NCI-H2171 (cell line): ENCODE measurements around the gene MRPL1.
"Not testable (repeated sequence)": the region's sequence is repeated elsewhere in the genome, so short reads cannot be mapped to it uniquely, and the experiment has no call there.

Experiments
- DNase-seq: peaks from one replicate; lab custom pipeline; 2025; lab: John Stamatoyannopoulos, UW

MRPL1 gene

DNA sequence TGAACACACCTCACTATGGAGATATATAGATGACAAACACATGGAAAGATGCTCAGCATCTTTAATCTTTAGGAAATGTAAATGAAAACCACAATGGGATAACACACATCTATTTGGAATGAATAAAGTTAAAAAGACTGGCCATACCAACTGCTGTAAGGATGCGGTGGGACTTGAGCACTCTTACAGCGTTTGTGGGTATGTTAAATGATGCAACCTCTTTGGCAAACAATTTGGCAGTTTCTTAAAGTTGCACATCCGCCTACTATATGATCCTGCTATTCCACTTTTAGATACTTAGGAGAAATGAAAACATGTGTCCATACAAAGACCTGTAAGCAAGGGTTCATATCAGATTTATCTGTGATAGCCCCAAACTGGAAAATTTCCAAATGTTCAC lies 50.7 kb downstream of the MRPL1 start:
- DNase-seq, result no peak

DNA sequence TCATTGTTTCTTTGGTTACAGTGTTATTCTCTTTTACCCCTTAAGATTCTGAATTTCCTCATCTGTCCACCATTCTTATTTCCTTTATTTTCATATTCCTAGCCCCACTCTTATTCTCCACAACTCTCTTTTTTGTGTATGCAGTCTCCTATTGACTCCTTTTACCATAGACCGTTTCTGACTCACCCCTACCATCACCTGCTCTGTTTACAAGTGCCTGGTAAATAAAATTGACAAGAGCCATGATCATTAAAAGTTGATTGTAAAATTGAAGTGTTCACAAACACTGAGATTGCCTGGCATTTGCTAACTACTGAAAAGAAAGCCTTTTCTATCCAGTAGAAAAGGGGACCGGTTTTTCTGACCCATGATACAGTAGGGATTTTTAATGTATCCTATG lies 54.4 kb downstream of the MRPL1 start:
- DNase-seq, result no peak

DNA sequence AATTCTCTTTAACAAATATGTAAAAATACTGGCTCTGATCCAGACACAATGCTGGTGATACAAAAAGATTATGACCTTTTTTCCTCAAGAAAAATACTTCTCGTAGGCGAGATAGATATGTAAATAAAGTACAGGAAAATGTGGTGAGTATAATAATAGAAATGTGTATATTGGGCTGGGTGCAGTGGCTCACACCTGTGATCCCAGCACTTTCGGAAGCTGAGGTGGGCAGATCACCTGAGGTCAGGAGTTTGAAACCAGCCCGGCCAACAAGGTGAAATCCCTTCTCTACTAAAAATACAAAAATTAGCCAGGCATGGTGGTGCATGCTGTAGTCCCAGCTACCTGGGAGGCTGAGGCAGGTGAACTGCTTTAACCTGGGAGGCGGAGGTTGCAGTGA lies 55.0 kb downstream of the MRPL1 start:
- DNase-seq, result no peak

DNA sequence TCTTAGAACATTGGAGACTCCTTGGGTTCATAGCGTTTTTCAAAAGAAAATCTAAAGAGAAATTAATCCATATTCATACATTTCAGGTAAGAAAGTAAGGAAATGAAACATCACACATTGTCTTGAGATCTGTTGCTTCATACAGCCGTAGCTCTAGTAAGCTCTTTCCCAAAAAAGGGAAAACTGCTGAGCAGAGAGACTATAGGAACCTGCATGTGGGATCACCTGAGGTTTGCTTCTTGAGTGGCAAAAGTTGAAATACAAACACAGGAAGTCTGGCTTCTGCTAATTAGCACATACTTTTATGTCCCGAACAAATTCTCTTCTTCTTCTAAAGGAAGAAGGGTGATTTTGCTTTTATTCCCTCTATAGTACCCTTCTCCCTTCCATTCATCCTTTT lies 57.7 kb downstream of the MRPL1 start:
- no peak for DNase-seq

DNA sequence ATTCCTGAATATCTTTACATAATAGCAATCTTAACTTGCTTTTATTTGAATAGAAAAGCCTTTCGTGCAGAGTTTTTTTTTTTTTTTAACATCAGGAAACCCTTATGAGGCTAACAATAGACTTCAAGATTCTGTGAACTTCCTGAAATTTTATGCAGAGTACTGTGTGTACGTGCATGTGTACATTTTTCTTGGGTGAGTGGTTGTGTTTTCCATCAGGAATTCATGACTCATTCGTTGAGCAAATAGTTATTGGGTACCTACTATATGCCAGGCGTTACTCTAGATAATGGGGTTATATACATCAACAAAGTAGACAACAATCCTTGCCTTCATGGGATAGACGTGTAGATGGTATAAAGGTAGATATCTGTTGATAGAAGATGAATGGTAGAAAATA lies 59.1 kb downstream of the MRPL1 start:
- DNase-seq, result no peak

DNA sequence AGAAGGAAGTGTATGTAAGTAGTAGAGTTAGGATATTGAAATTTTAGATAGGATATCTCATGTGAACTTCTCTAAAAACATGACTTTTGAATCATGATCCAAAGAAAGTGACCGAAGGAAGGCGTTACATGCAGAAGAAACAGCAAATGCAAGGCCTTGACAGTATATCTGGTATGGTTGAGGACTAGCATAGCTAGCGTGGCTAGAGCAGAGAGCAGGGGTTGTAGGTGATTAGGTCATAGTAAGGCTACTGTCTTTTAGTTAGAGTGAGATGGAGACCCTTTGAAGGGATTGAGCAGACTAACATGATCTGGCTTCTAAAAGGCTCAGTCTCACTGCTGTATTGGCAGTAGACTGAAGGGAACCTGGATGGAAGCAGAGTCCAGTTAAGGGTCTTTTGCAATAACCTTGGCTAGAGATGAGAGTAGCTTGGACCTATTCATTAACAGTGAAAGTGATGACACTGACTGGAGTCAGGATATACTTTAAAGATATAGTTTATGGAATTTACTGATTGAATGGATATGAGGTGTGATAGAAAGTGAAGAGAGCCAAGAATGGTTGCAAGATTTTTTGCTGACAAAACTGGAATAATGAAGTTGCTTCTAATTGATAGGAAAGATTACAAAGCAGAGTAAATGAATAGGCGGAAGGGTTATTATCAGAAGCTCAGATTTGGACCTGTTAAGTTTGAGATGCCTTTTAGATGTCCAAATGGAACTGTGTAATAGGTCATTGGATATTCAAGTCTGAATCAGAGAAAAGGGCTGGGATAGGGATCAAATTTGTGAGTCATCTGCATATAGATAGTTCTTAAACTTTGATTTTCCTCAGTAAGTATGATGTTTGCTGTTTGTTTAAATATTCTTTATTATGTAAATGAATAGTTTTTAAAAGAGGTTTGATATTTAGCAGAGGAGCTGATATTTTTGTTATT lies 59.8 kb downstream of the MRPL1 start:
- no peak for DNase-seq

DNA sequence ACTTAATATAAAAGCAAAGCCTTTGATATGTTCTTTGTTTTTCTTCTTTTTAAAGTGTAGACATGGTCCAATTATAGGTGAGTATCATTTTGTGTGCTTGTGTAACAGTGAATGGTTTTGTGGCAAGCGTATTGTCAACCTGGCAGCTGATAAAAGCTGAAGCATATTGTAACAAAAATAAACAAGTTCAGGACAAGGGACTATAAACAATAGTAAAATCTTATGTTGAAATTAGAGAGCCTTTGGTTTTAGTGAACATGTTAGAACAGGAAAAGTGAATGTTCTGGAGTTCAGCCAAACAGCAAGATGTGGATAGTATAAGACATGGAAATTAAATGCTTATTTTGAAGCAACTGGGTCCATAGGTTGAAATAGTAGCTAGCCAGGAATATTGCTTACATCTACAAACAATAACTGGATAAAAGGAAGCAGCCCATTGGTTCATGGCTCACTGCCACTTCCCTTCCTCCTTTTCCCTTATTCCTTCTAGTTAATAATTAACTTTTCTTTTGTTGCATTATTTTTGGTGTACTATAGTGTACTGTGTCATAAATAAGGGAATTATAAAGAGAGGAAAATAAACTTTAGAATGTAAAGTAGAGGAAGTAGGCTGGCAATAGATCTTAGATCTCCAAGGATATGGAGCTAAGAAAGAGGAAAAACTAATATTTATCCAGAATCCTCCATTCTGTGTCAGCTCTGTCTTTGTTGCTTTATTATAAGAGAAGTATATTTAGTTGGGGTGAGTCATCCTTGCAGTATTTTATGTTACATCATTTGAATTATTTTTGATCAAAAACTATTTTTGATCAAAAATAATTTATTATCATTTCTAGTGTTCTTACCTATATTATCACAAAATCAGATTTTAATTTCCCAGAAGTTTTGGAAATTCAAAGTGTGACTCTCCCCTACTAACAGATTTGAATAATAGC lies 65.6 kb downstream of the MRPL1 start:
- no peak for DNase-seq

DNA sequence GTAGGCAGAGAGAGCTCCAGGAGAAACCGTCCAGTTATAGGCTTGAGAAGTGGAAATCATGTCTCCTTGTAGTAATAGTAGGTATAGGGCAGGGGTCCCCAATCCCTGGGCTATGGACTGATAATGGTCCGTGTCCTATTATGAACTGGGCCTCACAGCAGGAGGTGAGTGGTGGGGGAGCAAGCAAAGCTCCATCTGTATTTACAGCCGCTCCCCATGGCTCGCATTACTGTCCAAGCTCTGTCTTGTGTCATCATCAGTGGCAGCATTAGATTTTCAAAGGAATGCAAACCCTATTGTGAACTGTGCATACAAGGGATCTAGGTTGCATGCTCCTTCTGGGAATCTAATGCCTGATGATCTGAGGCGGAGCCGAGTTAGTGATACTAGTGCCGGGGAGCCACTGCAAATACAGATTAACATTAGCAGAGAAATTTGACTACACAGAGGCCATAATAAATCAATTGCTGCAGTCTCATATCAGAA lies 67.6 kb downstream of the MRPL1 start:
- no peak for DNase-seq

DNA sequence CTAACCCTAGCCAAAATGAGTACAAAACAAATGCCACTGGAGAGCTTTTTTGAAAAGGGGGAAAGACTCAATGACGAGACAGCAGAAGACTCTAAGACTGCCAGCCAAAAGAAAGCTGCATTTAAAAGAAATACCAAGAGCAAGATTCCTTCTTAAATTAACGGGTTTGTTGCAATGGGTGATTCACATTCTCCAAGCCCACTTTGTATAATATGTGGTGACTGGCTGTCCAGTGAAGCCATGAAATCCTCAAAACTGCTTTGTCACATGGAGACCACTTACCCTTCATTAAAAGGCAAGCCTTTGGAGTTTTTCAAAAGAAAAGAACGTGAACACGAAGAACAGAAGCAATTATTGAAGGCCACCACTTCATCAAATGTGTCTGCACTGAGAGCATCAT lies 68.2 kb downstream of the MRPL1 start:
- DNase-seq, result no peak

DNA sequence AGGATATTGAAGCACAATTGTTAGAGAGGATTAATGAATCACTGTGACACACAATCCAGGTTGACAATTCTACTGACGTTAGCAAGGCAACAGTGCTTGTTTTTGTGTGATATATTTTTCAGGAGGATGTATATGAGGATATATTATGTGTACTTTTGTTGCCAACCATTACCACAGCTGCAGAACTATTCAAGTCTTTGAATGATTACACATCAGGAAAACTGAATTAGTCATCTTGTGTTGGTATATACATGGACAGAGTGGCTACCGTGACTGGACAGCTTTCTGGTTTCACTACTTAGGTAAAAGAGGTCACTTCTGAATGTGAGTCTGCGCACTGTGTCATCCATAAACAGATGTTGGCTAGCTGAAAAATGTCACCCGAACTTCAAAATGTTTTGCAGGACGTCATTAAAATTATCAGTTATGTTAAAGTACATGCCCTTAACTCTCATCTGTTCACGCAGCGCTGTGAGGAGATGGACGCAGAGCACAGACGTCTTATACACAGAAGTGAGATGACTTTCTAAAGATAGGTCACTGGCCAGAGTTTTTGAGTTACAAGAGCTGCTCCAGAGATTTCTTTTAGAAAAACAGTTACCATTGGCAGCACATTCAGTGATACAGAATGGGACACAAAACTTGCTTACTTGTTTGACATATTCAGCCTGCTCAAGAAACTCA lies 69.0 kb downstream of the MRPL1 start:
- no peak for DNase-seq

DNA sequence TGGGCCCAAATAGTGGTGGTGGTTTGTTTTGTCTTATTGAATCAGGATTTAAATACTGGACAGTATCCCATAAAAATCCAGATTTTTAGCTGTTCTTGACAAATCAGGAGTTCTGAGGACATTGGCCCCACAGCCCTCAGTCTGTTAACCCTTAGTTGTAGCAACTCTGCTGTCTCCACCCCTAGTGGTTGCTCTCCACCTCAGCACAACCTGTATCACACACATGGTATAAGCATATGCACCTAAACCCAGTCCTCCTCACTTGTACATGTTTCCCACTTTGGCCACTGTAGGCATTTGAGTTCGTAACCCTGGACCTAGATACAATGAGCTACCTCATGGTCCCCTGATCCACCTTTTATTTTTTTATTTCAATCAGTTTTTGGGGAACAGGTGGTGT lies 75.9 kb downstream of the MRPL1 start:
- no peak for DNase-seq

DNA sequence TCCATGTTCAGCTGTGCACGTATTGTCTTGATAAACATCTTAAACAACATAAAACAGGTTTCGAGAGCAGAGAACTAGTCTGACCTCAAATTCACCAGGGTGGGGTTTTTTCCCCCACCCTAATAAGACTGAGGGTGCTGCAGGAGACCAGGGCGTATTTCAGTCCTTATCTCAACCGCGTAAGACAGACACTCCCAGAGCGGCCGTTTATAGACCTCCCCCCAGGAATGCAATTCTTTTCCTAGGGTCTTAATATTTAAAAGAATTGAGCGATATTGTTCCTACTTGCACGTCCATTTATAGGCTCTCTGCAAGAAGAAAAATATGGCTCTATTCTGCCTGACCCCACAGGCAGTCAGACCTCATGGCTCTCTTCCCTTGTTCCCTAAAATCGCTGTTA lies 83.3 kb downstream of the MRPL1 start:
- DNase-seq, result not testable (repeated sequence)

DNA sequence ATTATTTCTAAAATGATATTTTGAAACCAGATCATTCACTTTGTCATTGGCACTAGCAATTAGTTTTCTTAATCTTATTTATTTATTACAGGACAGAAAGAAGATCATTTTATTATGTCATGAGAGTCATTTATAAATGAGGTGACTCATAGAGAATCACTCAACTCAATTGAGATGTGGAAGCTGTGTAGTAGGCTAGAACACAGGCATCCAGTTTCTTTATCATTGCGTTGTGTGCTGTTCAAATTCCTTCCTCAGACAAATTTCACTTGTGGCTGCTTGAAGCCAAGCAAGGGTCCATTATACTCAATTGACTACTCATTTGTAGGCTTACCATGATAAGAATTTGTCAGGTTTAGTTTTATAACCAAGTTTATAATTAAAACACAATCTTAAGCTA lies 87.6 kb downstream of the MRPL1 start:
- no peak for DNase-seq

DNA sequence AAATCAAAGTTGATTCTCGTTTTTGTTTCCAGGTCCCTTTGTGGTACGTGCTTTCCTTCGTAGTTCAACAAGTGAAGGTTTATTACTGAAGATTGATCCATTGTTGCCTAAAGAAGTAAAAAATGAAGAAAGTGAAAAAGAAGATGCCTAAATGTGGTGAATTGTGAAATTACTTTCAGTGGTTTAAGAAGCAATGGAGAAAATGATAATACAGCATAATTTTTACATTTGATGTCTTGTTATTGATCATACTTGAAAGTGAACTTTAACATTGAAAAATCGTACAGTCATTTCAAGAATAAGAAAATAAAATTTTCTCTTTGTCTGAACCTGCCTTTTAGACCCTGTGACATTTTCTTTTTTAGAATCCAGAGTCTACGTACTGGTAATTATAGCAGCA lies 89.8 kb downstream of the MRPL1 start:
- no peak for DNase-seq

DNA sequence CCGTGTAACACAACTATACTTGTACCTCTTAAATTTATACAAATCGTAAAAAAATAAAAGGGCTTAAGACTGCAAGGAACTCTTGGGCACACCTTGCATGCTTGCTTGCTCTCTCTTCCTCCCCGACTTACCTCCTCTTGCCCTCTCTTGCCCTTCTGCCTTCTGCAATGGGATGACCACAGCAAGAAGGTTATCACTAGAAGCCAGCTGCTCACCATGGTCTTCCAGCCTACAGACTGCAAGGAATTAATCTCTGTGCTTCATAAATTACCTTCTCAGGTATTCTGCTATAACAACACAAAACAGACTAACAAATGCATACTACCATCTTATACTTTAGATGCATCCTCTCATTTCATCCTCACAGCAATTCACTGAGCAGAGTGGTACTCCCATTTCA lies 92.1 kb downstream of the MRPL1 start:
- DNase-seq, result no peak

DNA sequence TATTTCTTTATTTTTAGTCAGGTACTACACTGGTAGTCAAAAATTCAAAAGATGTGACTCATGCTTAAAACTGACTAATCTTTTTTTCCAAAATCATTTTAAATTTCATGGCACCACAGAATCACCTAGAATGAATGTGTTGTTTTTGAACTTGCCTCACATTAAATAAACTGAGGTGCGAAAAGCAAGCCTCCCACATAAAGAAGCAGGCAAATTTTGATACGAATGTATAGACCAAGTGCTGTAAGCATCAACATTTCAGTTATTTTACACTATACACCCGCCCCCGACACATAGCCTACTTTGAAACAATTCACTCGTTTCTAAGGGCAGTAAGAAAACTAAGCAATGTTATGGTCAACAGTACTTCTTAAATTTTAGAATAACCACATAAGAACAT lies 94.3 kb downstream of the MRPL1 start:
- no peak for DNase-seq

DNA sequence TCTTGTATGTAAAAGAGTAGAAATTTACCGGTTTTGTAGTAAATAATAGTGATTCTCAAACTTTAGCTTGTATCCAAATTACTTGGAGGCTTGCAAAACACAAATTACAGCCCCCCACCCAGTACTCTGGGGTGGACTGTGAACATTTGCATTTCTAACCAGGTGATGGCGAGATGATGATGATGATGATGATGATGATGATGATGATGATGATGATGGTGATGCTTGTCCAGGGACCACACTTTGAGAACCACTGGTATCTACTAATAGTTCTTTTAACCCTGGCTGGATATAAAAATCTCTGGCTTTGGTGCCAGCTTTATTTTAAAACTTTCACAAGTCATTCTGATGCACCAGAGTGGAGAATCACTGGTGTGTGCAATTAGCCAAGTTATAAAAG lies 96.3 kb downstream of the MRPL1 start:
- no peak for DNase-seq

DNA sequence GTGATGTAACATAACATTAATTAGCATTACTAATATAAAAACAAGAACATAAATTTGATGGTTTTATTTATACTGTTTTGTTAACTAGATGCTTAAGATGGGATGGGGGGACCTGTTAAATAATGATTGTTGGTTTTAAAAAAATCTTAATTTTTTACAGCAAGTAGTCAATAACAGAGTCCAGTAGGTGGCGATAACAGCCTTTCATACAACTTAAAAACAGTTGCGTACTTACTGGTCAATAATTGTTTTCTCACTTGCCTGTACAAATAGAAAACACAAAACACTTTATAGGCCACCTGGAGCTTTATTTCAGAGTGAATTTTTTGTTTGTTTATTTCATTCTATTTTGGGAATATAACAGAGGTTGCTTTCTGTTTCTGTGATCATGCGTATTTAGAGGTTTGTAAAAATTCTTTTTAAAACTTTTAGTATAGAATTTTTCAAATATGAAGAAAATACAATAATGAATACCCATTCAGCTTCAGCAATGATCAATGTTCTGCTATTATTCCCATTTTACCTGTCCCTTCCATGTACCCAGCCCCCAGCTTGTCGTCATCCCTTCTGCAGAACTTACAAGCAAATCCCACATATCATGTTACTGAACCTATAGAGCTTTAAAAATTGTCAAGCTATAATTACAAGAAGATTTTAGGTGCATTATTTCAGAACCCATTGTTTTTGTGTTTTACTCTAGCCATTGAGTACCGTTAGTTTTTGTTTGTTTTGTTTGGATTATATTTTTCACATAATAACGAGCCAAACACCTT lies 97.1 kb downstream of the MRPL1 start:
- DNase-seq, result peak; percentile 27

DNA sequence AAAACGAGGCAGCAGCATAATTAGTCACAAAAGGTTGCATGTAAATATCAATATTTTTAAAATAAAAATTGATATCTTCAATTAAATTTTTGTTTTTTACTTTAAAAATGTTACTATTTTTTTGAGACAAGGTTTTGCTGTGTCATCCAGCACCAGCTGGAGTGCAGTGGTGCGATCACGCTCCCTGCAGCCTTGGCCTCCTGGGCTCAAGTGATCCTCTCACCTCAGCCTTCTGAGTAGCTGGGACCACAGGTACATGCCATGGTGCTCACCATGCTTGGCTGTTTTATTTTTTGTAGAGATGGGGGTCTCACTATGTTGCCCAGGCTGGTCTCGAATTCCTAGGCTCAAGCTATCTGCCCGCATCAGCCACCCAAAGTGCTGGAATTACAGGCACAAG lies 97.7 kb downstream of the MRPL1 start:
- DNase-seq, result no peak

DNA sequence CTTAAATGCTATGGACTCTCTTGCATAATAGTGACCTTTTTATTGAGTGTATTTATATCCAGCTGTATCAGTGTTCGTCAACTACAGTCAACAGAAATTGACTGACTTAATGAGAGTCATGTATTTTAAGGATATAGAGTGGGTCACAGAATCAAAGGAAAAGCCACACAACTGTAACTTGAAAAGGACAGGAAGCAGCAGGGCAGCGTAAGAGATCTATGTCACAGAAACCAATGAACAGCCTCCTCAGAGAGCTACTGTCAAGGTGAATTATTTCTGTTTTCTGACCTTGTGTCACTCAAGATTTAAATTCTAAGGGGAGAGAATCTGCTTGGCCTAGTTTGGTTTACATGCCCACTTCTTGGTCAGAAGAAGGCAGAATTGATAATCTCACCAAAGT lies 100.4 kb downstream of the MRPL1 start:
- no peak for DNase-seq

DNA sequence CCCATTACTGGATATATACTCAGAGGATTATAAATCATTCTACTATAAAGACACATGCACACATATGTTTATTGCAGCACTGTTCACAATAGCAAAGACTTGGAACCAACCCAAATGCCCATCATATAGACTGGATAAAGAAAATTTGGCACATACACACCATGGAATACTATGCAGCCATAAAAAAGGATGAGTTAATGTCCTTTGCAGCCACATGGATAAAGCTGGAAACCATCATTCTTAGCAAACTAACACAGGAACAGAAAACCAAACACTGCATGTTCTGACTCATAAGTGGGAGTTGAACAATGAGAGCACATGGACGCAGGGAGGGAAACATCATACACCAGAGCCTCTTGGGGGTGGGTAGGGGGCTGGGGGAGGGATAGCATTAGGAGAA lies 111.0 kb downstream of the MRPL1 start:
- not testable (repeated sequence) for DNase-seq
